SHP77 treated with DMSO at 0.1 percent for 48 hours (cell line): Measurements from ENCODE around the gene SLF1.
A peak's percentile ranks its signal among the peaks of the same experiment; 100 is the strongest.

Experiments
- DNase-seq: peaks from one replicate; lab custom pipeline; 2025; lab: John Stamatoyannopoulos, UW

Gene SLF1

DNA sequence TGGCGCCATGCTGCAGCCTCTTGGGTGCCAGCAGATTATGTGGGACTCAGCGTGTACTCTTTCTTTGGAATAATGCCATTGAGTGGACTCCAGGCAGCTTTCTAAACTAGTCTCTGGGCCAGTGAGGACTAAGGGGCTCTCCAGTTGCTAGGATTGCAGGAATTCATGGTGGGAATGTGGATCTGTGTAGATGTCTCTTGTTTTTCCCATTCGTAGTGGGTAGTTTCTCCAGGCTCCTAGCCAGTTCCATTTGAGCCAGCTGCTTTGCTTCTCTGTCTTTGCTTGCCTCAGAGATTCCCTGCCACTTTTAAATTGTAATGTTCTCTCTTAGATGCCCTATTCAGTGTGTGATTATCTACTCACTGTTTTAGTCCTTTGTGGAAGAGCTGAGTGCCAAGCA is 42.6 kb downstream of the SLF1 start:
- no peak for DNase-seq

DNA sequence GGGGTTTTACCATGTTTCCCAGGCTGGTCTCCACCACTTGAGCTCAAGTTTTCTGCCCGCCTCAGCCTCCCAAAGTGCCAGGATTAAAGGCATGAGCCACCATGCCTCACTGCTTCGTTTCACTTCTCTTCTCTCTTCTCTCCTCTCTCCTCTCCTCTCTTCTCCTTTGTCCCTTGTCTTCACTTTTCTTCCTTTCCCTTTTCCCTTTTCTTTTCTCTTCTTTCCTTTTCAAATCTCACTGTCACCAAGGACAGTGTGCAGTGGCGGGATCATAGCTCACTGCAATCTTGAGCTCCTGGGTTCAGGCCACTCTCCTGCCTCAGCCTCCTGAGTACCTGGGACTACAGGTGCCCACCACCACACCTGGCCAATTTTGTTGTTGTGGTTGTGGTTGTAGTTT is 49.5 kb downstream of the SLF1 start:
- no peak for DNase-seq

GRCh38 chr5:94670726-94671125 is 52.3 kb downstream of the SLF1 start:
- no peak for DNase-seq

- no peak for DNase-seq
Observed at GRCh38 chr5:94672746-94673145, 54.3 kb downstream of the SLF1 start.

DNA sequence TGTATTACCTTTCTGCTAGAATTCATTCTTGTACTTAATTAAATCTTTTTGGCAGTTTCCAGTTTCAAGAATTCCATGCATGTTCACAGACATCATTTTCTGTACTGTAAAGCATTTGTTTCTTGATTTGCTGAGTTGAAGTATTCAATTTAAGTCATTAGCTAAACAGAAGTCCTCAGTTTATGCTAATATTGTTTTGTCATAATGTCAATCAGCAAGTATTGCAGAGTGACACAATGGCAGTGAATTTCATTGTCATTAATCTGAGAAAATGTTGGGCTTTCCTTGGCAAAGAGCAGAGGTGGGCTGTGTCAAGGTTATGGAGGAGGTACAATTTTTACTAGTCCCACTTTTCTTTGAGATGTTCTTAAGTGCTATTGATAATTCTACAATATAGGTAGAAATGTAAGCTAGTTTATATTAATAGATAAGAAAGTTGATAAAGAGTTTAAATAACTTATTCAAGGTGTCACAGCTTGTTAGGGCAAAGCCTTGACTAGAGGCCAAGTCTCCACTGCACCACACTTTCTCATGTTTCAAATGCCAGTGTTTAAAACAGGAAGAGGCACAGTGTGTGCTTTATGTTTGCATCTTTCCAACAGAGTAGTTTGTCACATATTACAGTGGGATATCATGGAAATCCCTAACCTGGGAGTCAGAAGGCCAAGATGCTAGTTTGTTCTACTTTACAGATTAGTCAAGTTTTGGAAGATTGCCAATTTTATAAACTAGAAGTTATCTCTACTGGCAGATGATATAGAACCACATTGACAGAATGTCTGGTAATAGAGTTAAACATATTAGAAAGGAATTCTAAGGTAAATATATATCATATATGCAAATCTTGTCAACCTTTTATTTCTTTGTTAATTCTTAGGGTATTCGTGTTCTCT is 56.3 kb downstream of the SLF1 start:
- DNase-seq = no peak

- no peak for DNase-seq
Observed at GRCh38 chr5:94675965-94676618, 57.6 kb downstream of the SLF1 start.

- DNase-seq = no peak
Observed at GRCh38 chr5:94682814-94683520, 64.5 kb downstream of the SLF1 start.

- DNase-seq = no peak
Observed at GRCh38 chr5:94689908-94690307, 71.4 kb downstream of the SLF1 start.

GRCh38 chr5:94690778-94691177 is 72.3 kb downstream of the SLF1 start:
- peak; percentile 12 for DNase-seq

GRCh38 chr5:94691291-94691690 is 72.8 kb downstream of the SLF1 start:
- DNase-seq = no peak

- DNase-seq = peak; percentile 46
Observed at GRCh38 chr5:94691949-94692348, 73.5 kb downstream of the SLF1 start.

GRCh38 chr5:94692581-94692980 is 74.1 kb downstream of the SLF1 start:
- DNase-seq = no peak

DNA sequence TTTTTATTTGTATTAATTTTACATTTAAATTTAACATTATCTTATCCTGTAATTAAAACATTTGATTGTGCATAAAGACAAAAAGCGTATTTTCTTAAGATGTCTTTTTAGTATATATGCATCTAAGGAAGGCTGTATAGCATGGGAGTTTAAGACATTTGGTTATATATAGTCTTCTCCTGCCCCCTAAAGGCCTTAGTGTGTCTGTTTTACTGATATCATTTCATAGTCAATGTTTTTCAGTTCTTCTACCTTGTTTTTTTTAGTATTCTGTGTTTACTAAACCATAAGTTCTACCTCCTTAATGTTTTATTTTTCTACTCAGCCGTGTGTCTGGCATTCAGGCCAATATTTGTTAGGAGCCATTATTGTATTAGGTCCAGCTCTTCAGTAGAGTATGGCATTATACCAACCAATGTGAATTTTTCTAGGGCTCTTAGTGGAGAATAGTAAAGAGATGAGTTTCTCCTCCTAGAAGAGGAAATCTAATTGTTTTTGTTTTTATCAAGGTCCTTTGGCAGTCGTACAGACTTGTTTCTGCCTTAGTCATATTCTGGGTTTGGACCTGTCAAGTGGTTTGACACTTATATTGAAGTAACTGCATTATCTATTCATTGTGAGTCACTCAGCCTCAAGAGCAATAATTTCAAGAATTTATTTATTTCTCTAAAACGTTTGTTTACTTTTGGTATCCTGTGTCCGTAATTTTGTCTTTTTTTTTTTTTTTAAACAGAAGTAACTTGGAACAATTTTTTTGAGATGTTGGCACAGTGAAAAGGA is 74.8 kb downstream of the SLF1 start:
- DNase-seq = peak; percentile 71

- DNase-seq = no peak
Observed at GRCh38 chr5:94693845-94694370, 75.4 kb downstream of the SLF1 start.

DNA sequence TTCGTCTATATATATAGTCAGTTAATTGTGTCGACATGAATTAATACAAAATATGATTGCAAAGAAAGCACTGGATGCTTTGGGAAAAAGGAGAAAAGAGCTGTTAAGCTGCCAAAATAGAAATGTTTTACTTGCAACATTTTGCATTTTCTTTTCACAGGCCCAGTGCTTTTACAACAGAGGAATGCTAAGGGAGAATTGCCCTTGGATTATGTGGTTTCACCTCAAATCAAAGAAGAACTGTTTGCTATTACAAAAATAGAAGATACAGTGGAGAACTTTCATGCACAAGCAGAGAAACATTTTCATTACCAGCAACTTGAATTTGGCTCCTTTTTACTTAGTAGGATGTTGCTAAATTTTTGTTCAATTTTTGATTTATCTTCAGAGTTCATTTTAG is 76.2 kb downstream of the SLF1 start:
- DNase-seq = no peak

- DNase-seq = no peak
Observed at GRCh38 chr5:94698197-94698596, 79.7 kb downstream of the SLF1 start.

- DNase-seq = no peak
Observed at GRCh38 chr5:94699562-94699961, 81.1 kb downstream of the SLF1 start.

DNA sequence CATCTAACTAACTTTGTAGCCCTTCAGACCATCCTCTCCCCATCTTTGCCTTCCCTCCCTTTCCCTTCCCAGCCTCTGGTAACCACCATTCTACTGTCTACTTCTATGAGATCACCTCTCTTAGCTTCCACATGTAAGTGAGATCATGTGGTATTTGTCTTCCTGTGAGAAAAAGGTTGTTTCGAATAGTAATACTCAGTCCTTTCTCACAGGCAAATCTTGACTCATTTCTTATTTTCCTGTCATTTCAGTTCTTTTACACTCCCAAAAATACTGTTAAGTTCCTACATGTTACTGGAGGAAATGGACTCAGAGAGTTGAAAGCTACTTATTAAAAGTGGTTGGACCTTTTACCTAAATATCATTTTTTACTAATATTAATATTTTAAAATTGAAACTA is 82.1 kb downstream of the SLF1 start:
- no peak for DNase-seq

- DNase-seq = no peak
Observed at GRCh38 chr5:94702729-94703128, 84.3 kb downstream of the SLF1 start.

DNA sequence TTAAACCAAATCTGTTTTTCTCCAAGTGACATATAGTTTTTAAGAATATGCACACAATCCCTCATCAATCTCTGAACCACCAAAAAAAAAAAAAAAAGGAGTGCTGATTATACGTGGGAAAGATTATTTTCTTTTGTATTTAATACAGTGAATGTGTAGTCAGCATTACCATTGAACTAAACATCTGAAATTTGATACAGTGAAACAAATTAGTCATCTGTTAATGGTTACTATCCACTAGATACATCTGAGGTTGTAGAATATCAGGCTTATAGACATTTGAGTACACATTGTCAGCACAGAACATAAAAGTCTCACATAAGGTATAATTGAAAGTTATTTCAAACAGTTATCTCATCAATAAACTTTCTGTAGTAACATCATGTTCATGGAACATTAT is 87.0 kb downstream of the SLF1 start:
- DNase-seq = no peak

GRCh38 chr5:94707359-94707758 is 88.9 kb downstream of the SLF1 start:
- peak; percentile 35 for DNase-seq

DNA sequence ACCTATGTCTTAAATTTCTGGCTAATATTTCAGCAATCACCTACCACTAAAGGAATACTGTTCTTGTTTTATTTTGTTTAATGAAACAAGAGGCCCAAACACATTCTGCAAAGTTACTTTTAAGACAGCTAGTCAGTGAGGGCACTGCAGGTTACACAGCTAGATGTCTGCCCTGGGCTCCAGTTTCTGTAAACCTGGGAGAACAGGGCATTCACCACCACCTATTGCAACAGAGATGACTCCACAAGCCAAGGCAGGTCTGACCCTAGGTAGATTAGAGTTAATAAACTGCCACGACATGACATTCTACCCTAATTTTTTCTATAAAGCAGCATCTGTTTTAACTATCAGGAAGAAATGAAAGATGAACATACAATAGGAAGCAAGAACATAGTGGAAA is 90.8 kb downstream of the SLF1 start:
- no peak for DNase-seq
